CD14-positive monocyte (primary cell): ENCODE results near the gene FKRP. TPM values are rescaled to one million over a fixed set of nuclear protein-coding genes. Genes with fewer than 3 reads are reported as not detected.

Source experiments
- DNase-seq, 3 donors: peaks; one replicate each; pipeline ENCODE4 v3.0.0-alpha.2; 2011 to 2022
- H2AFZ ChIP-seq: 2 replicates; pipeline ENCODE4 v1.6.0; 2012; ENCODE audit warnings: mild to moderate bottlenecking, low read depth, low read length, inconsistent platforms; ENCODE audit not compliant: insufficient read depth, poor library complexity, severe bottlenecking
- H3K27ac ChIP-seq, 2 donors: 1 replicate in 1 of 2; 2 replicates in 1 of 2; pipeline ENCODE4 v1.5.1; 2012 to 2013; ENCODE audit warnings: low read length in 2 of 2, control low read depth in 1 of 2, inconsistent platforms in 1 of 2, low read depth in 1 of 2, mild to moderate bottlenecking in 1 of 2
- H3K27me3 ChIP-seq, 2 donors: one replicate each; pipeline versions ENCODE4 v1.6.0 to v1.6.1; 2011 to 2013; ENCODE audit warnings: low read length in 2 of 2; ENCODE audit not compliant: control insufficient read depth in 2 of 2, insufficient read depth in 2 of 2
- H3K36me3 ChIP-seq, 2 donors: replicated peaks in 1 of 2; 1 replicate in 1 of 2; 2 replicates in 1 of 2; pipeline versions ENCODE4 v1.5.1 to v1.6.1; 2012 to 2013; ENCODE audit warnings: low read length in 2 of 2, control low read depth in 1 of 2, inconsistent platforms in 1 of 2, mild to moderate bottlenecking in 1 of 2; ENCODE audit not compliant: insufficient read depth in 2 of 2, control insufficient read depth in 1 of 2
- H3K4me1 ChIP-seq, 2 donors: 1 replicate in 1 of 2; 2 replicates in 1 of 2; pipeline versions ENCODE4 v1.5.1 to v1.6.1; 2012 to 2013; ENCODE audit warnings: low read length in 2 of 2, control low read depth in 1 of 2, inconsistent platforms in 1 of 2, mild to moderate bottlenecking in 1 of 2, moderate library complexity in 1 of 2; ENCODE audit not compliant: insufficient read depth in 2 of 2, control insufficient read depth in 1 of 2
- H3K4me2 ChIP-seq: replicated peaks from 2 replicates; pipeline ENCODE3; 2012; ENCODE audit warnings: low read length, moderate library complexity, mild to moderate bottlenecking; ENCODE audit not compliant: poor library complexity, severe bottlenecking; ENCODE audit errors: extremely low read depth
- H3K4me3 ChIP-seq, 3 experiments: fragments of 200-600 bp in 1 of 3; sonication (generic) in 1 of 3; replicated peaks in 1 of 3; 1 replicate in 2 of 3; 2 replicates in 1 of 3; pipeline ENCODE4 v1.5.1; 2011 to 2013; ENCODE audit warnings: low read length in 3 of 3, mild to moderate bottlenecking in 3 of 3, control low read depth in 2 of 3, low read depth in 2 of 3, inconsistent platforms in 1 of 3, moderate library complexity in 1 of 3
- H3K79me2 ChIP-seq: 2 replicates; pipeline ENCODE4 v1.6.0; 2012; ENCODE audit warnings: mild to moderate bottlenecking, control low read depth, inconsistent platforms, low read length, moderate library complexity; ENCODE audit not compliant: insufficient read depth
- H3K9ac ChIP-seq: 2 replicates; pipeline ENCODE4 v1.6.0; 2017; ENCODE audit warnings: low read length, mild to moderate bottlenecking; ENCODE audit not compliant: insufficient read depth, poor library complexity, severe bottlenecking
- H3K9me3 ChIP-seq, 2 donors: replicated peaks in 1 of 2; 1 replicate in 1 of 2; 2 replicates in 1 of 2; pipeline versions ENCODE4 v1.5.1 to v1.6.1; 2012 to 2013; ENCODE audit warnings: low read length in 2 of 2, control low read depth in 1 of 2; ENCODE audit not compliant: control insufficient read depth in 1 of 2, insufficient read depth in 1 of 2
- H4K20me1 ChIP-seq: 2 replicates; pipeline ENCODE4 v1.6.0; 2012; ENCODE audit warnings: mild to moderate bottlenecking, low read length, control low read depth, moderate library complexity; ENCODE audit not compliant: insufficient read depth
- H3K27ac Mint-ChIP-seq, 7 donors: one replicate each; pipeline ENCODE4 v1.8.0; 2020; ENCODE audit warnings: mild to moderate bottlenecking in 7 of 7, mixed read lengths in 7 of 7, moderate library complexity in 6 of 7, inconsistent platforms in 2 of 7
- H3K27me3 Mint-ChIP-seq, 3 donors: one replicate each; pipeline ENCODE4 v1.8.0; 2021 to 2022; ENCODE audit warnings: low read depth in 3 of 3, mild to moderate bottlenecking in 3 of 3, mixed read lengths in 3 of 3, moderate library complexity in 3 of 3, inconsistent platforms in 1 of 3
- H3K36me3 Mint-ChIP-seq, 2 donors: one replicate each; pipeline ENCODE4 v1.8.0; 2020; ENCODE audit warnings: mixed read lengths in 2 of 2, inconsistent platforms in 1 of 2, mild to moderate bottlenecking in 1 of 2
- H3K4me1 Mint-ChIP-seq: one replicate; pipeline ENCODE4 v1.8.0; 2020; ENCODE audit warnings: mild to moderate bottlenecking, mixed read lengths
- H3K4me3 Mint-ChIP-seq, 2 donors: one replicate each; pipeline ENCODE4 v1.8.0; 2020; ENCODE audit warnings: mild to moderate bottlenecking in 2 of 2, mixed read lengths in 2 of 2, moderate library complexity in 1 of 2
- H3K9me3 Mint-ChIP-seq, 7 donors: one replicate each; pipeline ENCODE4 v1.8.0; 2020 to 2022; ENCODE audit warnings: mixed read lengths in 7 of 7, mild to moderate bottlenecking in 6 of 7, moderate library complexity in 6 of 7, inconsistent platforms in 2 of 7
- WGBS: methylation state at CpG from one replicate; pipeline ENCODE4 v1.1.5; 2013; ENCODE audit warnings: missing lambda C conversion rate; ENCODE audit not compliant: insufficient coverage; 5-methylcytosine and 5-hydroxymethylcytosine counted together
- intact Hi-C, 2 donors: fragments of 100-400 bp; cut with micrococcal nuclease; formaldehyde crosslinking; loops; one replicate each; pipeline versions ENCODE4 v1.15.0 to v1.15.1; 2023
- polyA plus RNA-seq, 3 donors: library from polyadenylated mRNA; depleted of rRNA in 1 of 3; unstranded in 2 of 3; stranded (reverse) in 1 of 3; fragments of 300-500 nt in 2 of 3; fragments of >200 nt in 1 of 3; fragmentation: Illumina TruSeq in 2 of 3; gene quantifications; 1 replicate in 2 of 3; 2 replicates in 1 of 3; pipeline ENCODE4 v1.2.3, GENCODE V29; 2012 to 2021
- TF ChIP-seq, protein P1 (sequence below): fragments of 200-600 bp; IDR thresholded peaks from one replicate; pipeline ENCODE4 v1.8.0; 2022; ENCODE audit warnings: antibody characterized with exemption, mild to moderate bottlenecking

FKRP gene
- polyA plus RNA-seq, 3 donors = 2.1 to 21.5 (median 2.7) TPM

GRCh38 chr19:46715975-46716671 is 29.7 kb upstream of the FKRP start:
- Histone ChIP-seq H3K27ac (peak overlapping the region in 1 of 2 donors; percentile 89), H3K4me3 (peak overlapping the region; percentile 78 to 94 (median 81)), H3K4me2 (peak overlapping the region; percentile 80), H3K9me3 (no peaks in the 10 kb centered on the region), H3K9ac (peak overlapping the region; percentile 76), H4K20me1 (peaks cover 42% of the 10 kb centered on the region), H3K4me1 (peaks cover 57 to 67% of the 10 kb centered on the region in 2 donors), H3K36me3 (peaks cover 17% of the 10 kb centered on the region in 2 donors), H3K79me2 (peaks cover 10% of the 10 kb centered on the region), H3K27me3 (peaks cover 0 to 10% of the 10 kb centered on the region in 2 donors), H2AFZ (peak overlapping the region; percentile 92)
- Mint-ChIP-seq H3K27me3 (peaks cover 9 to 23% (median 13%) of the 10 kb centered on the region in 3 donors), H3K36me3 (peaks cover 16 to 39% of the 10 kb centered on the region in 2 donors), H3K27ac (peak overlapping the region in 6 of 7 donors; percentile 40 to 93 (median 90)), H3K4me3 (peak overlapping the region; percentile 94 to 96), H3K9me3 (peaks cover 0 to 3% (median 0%) of the 10 kb centered on the region in 7 donors), H3K4me1 (peaks cover 55% of the 10 kb centered on the region)
- TF ChIP-seq, protein P1, sequence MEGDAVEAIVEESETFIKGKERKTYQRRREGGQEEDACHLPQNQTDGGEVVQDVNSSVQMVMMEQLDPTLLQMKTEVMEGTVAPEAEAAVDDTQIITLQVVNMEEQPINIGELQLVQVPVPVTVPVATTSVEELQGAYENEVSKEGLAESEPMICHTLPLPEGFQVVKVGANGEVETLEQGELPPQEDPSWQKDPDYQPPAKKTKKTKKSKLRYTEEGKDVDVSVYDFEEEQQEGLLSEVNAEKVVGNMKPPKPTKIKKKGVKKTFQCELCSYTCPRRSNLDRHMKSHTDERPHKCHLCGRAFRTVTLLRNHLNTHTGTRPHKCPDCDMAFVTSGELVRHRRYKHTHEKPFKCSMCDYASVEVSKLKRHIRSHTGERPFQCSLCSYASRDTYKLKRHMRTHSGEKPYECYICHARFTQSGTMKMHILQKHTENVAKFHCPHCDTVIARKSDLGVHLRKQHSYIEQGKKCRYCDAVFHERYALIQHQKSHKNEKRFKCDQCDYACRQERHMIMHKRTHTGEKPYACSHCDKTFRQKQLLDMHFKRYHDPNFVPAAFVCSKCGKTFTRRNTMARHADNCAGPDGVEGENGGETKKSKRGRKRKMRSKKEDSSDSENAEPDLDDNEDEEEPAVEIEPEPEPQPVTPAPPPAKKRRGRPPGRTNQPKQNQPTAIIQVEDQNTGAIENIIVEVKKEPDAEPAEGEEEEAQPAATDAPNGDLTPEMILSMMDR = no peak
- intact Hi-C loops = loop anchor here (2.0 to 10.0 kb wide), 3 partner anchors 13 to 101 kb away; no protein-coding TSS in a partner anchor
- WGBS = under 1% methylated on average over 42 of the region's 42 CpGs
- DNase-seq = no peak

GRCh38 chr19:46716672-46717033 is 29.2 kb upstream of the FKRP start:
- peak overlapping the region in 1 of 2 donors; percentile 89 for H3K27ac ChIP-seq
- Mint-ChIP-seq H3K4me1 (peaks cover 56% of the 10 kb centered on the region), H3K27ac (peak overlapping the region in 6 of 7 donors; percentile 72 to 93 (median 90)), H3K9me3 (peaks cover 0 to 3% (median 0%) of the 10 kb centered on the region in 7 donors), H3K27me3 (peaks cover 9 to 23% (median 13%) of the 10 kb centered on the region in 3 donors), H3K4me3 (peak overlapping the region; percentile 94 to 96), H3K36me3 (peaks cover 20 to 39% of the 10 kb centered on the region in 2 donors)
- H3K4me2 ChIP-seq = peak overlapping the region; percentile 80
- peaks cover 47% of the 10 kb centered on the region for H4K20me1 ChIP-seq
- TF ChIP-seq, protein P1 = no peak
- peaks cover 57 to 67% of the 10 kb centered on the region in 2 donors for H3K4me1 ChIP-seq
- H3K27me3 ChIP-seq = peaks cover 0 to 10% of the 10 kb centered on the region in 2 donors
- peaks cover 20 to 22% of the 10 kb centered on the region in 2 donors for H3K36me3 ChIP-seq
- H3K9me3 ChIP-seq = no peaks in the 10 kb centered on the region
- H3K4me3 ChIP-seq = peak overlapping the region; percentile 78 to 94 (median 81)
- peak overlapping the region; percentile 92 for H2AFZ ChIP-seq
- intact Hi-C loops = loop anchor here (2.0 to 10.0 kb wide), 2 partner anchors 14 to 102 kb away; no protein-coding TSS in a partner anchor
- H3K9ac ChIP-seq = peak overlapping the region; percentile 76
- H3K79me2 ChIP-seq = peaks cover 10% of the 10 kb centered on the region
- 0% methylated on average over 17 of the region's 20 CpGs for WGBS
- no peak for DNase-seq
